OCI-LY7 (cell line): ENCODE results near the gene EYA2. TPM values are rescaled to one million over a fixed set of nuclear protein-coding genes. Genes with fewer than 3 reads are reported as not detected.

Experiments
- BruUV-seq: library from RNA; stranded (reverse); fragments of 400-500 nt; replicated peaks from 2 replicates; lab custom pipeline; 2021; lab: Mats Ljungman, UMichigan
- CTCF ChIA-PET: fragments of 300-600 bp; sonication (Branson Sonifier 250); formaldehyde crosslinking; loops from one replicate; lab custom pipeline; 2022; ENCODE audit warnings: antibody characterized with exemption; ENCODE audit not compliant: unreplicated experiment; lab: Charles Lee
- POLR2A ChIA-PET: fragments of 300-600 bp; sonication (Branson Sonifier 250); formaldehyde crosslinking; loops from one replicate; lab custom pipeline; 2022; ENCODE audit warnings: antibody characterized with exemption; lab: Charles Lee
- DNase-seq: peaks from one replicate; pipeline ENCODE4 v3.0.0-alpha.2; 2015; ENCODE audit warnings: low spot score
- H2AFZ ChIP-seq: fragments of 200-600 bp; sonication (generic), shearing (Covaris generic); 2 replicates; pipeline ENCODE4 v1.6.1; 2014; ENCODE audit warnings: mild to moderate bottlenecking, antibody characterized with exemption, low read length, moderate library complexity
- H3K27ac ChIP-seq: fragments of 200-600 bp; sonication (generic); 2 replicates; pipeline ENCODE4 v1.5.1; 2014; ENCODE audit warnings: mixed run types, low read depth, mild to moderate bottlenecking, moderate library complexity, low read length, inconsistent platforms; ENCODE audit not compliant: poor library complexity, severe bottlenecking
- H3K36me3 ChIP-seq: fragments of 200-600 bp; sonication (generic); 2 replicates; pipeline ENCODE4 v1.6.1; 2014; ENCODE audit warnings: mild to moderate bottlenecking, antibody characterized with exemption, low read length, moderate library complexity, mixed read lengths; ENCODE audit not compliant: insufficient read depth
- H3K4me1 ChIP-seq: fragments of 200-600 bp; sonication (generic); 2 replicates; pipeline ENCODE4 v1.5.1; 2014; ENCODE audit warnings: mild to moderate bottlenecking, low read length; ENCODE audit not compliant: insufficient read depth, poor library complexity, severe bottlenecking
- H3K4me2 ChIP-seq: fragments of 200-600 bp; sonication (generic); 2 replicates; pipeline ENCODE4 v1.6.1; 2014; ENCODE audit warnings: mild to moderate bottlenecking, low read length
- H3K4me3 ChIP-seq: fragments of 200-600 bp; sonication (generic); 2 replicates; pipeline ENCODE4 v1.5.1; 2014; ENCODE audit warnings: mild to moderate bottlenecking, low read depth, low read length; ENCODE audit not compliant: poor library complexity, severe bottlenecking
- H3K79me2 ChIP-seq: fragments of 200-600 bp; sonication (generic); 2 replicates; pipeline ENCODE4 v1.6.1; 2016; ENCODE audit warnings: low read depth, mild to moderate bottlenecking, low read length, moderate library complexity, mixed read lengths; ENCODE audit not compliant: insufficient read depth
- H3K9me2 ChIP-seq: fragments of 200-600 bp; sonication (generic); 2 replicates; pipeline ENCODE4 v1.6.1; 2016; ENCODE audit warnings: mild to moderate bottlenecking, low read length, mixed read lengths; ENCODE audit not compliant: insufficient read depth
- H3K9me3 ChIP-seq: fragments of 200-600 bp; sonication (generic); 2 replicates; pipeline ENCODE4 v1.6.1; 2014; ENCODE audit warnings: mild to moderate bottlenecking, mixed run types, low read length, mixed read lengths
- H4K20me1 ChIP-seq: fragments of 200-600 bp; sonication (generic); 2 replicates; pipeline ENCODE4 v1.6.1; 2014; ENCODE audit warnings: mild to moderate bottlenecking, antibody characterized with exemption, low read length, moderate library complexity, mixed read lengths; ENCODE audit not compliant: insufficient read depth
- EZH2phosphoT487 ChIP-seq: fragments of 200-600 bp; sonication (generic); IDR thresholded peaks from 2 replicates; pipeline ENCODE4 v1.6.1; 2018; ENCODE audit warnings: low read depth, borderline replicate concordance, mild to moderate bottlenecking, mixed run types, antibody characterized with exemption, low read length, moderate library complexity, mixed read lengths
- intact Hi-C: fragments of 100-400 bp; cut with micrococcal nuclease; formaldehyde crosslinking; loops from one replicate; pipeline ENCODE4 v1.10.0; 2022; ENCODE audit not compliant: unreplicated experiment
- total RNA-seq, 2 experiments: library from RNA; depleted of rRNA in 1 of 2; stranded (reverse); fragments of >200 nt in 1 of 2; shearing (Covaris generic) in 1 of 2; gene quantifications; 2 replicates each; pipeline ENCODE4 v1.2.3, GENCODE V29; 2014 to 2022
- TF ChIP-seq, protein P1 (sequence below): fragments of 200-600 bp; sonication (generic); conservative IDR thresholded peaks from 2 replicates; pipeline ENCODE4 v1.5.1; 2014; ENCODE audit warnings: mild to moderate bottlenecking, antibody characterized with exemption, low read length, moderate library complexity, mixed read lengths

Gene EYA2
- total RNA-seq, 2 experiments from 2014 or later: not detected

DNA sequence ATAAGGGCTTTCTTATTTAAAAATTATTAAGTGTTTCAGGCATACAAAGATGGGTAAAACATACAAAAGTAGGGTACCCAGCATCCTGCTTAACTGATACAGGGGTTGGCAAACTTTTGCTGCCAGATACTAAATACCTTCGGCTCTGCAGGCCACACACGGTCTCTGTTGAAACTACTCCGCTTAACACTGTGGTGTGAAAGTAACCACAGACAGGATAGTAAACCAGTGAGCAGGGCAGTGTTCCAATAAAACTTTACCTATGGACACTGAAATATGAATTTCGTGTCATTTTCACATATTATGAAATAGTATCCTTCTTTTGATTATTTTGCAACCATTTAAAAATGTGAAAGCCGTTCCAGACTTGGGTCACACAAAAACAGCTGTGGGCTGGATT lies 92.4 kb downstream of the EYA2 start:
- no peak overlapping the region for H3K4me2 ChIP-seq
- no peak overlapping the region for H3K4me3 ChIP-seq
- no peak for DNase-seq
- H4K20me1 ChIP-seq: no peaks in the 10 kb centered on the region
- H2AFZ ChIP-seq: no peak overlapping the region
- H3K4me1 ChIP-seq: no peaks in the 10 kb centered on the region
- TF ChIP-seq EZH2phosphoT487: no peak
- TF ChIP-seq, protein P1, sequence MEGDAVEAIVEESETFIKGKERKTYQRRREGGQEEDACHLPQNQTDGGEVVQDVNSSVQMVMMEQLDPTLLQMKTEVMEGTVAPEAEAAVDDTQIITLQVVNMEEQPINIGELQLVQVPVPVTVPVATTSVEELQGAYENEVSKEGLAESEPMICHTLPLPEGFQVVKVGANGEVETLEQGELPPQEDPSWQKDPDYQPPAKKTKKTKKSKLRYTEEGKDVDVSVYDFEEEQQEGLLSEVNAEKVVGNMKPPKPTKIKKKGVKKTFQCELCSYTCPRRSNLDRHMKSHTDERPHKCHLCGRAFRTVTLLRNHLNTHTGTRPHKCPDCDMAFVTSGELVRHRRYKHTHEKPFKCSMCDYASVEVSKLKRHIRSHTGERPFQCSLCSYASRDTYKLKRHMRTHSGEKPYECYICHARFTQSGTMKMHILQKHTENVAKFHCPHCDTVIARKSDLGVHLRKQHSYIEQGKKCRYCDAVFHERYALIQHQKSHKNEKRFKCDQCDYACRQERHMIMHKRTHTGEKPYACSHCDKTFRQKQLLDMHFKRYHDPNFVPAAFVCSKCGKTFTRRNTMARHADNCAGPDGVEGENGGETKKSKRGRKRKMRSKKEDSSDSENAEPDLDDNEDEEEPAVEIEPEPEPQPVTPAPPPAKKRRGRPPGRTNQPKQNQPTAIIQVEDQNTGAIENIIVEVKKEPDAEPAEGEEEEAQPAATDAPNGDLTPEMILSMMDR: no peak
- no peaks in the 10 kb centered on the region for H3K79me2 ChIP-seq
- no TSS peak for BruUV-seq
- CTCF ChIA-PET: no interaction called here
- intact Hi-C loops: no loop called here
- H3K27ac ChIP-seq: no peak overlapping the region
- H3K9me2 ChIP-seq: no peaks in the 10 kb centered on the region
- POLR2A ChIA-PET: no interaction called here
- no peaks in the 10 kb centered on the region for H3K36me3 ChIP-seq
- H3K9me3 ChIP-seq: peaks cover 19% of the 10 kb centered on the region; the same call in 1 of the 2 replicates

DNA sequence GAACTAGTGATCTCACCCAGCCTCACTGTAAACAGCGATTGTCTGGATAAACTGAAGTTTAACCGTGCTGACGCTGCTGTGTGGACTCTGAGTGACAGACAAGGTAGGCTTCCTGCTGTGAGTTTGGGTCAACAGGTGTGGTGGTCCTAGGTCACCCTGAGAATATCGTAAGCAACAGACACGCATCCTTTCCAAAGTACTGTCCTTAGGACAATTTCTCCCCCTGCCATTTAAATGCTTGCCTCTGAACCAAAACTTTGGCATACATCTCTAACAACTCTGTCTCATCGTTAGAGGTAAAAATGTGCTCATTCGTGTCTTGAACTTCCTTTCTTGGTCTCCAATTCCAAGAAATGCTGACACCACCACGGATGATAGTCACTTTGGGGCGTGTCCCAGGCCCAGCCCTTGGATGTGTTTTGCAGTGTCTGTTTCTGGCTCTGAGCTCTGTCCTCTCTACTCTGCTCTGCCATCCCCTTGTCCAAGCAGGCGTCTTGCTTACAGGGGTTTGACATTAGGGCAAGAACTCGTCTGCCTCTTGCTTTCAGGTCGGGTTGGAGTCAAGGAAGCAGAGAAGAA lies 95.5 kb downstream of the EYA2 start:
- Histone ChIP-seq H3K36me3 (no peaks in the 10 kb centered on the region), H3K4me2 (no peak overlapping the region), H3K4me1 (peaks cover 26% of the 10 kb centered on the region), H4K20me1 (no peaks in the 10 kb centered on the region), H3K79me2 (no peaks in the 10 kb centered on the region), H3K27ac (no peak overlapping the region), H2AFZ (peak overlapping the region; percentile 30; the same call in 1 of the 2 replicates), H3K9me3 (no peaks in the 10 kb centered on the region), H3K4me3 (no peak overlapping the region), H3K9me2 (no peaks in the 10 kb centered on the region)
- TF ChIP-seq, protein P1: no peak
- TF ChIP-seq EZH2phosphoT487: no peak
- intact Hi-C loops: no loop called here
- ChIA-PET POLR2A (interaction anchor here (0.9 kb wide), 1 partner anchor 10 kb away, joined by 3 read pairs; no protein-coding TSS in a partner anchor), CTCF (no interaction called here)
- DNase-seq: no peak
- no TSS peak for BruUV-seq

DNA sequence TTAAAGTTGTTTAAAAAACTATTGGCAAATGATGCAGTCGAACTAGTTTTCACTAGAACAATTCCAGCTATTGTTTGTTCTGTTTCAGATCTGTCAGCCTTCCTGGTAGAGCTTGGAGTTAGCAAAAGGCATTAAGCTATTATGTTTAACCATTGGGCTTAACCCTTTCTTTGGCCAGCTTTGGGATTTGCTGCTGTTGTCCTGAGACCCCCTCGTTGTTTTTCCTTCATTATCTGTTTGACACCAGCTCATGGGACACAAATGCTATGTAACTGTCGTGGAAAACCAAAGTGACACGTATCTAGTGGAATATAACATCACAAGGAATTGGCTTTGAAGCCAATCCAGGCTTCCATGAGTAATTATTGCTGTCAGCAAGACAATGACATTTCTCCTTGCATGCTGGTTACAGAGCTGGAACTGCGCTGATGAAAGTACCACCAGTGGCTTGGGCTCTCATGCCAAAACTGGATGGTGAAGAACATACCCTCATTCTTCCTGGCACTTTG lies 96.0 kb downstream of the EYA2 start:
- H3K9me3 ChIP-seq: no peaks in the 10 kb centered on the region
- peaks cover 31% of the 10 kb centered on the region for H3K4me1 ChIP-seq
- DNase-seq: no peak
- TF ChIP-seq, protein P1: no peak
- TF ChIP-seq EZH2phosphoT487: no peak
- H3K9me2 ChIP-seq: no peaks in the 10 kb centered on the region
- H3K27ac ChIP-seq: no peak overlapping the region
- ChIA-PET POLR2A (interaction anchor here (0.9 kb wide), 1 partner anchor 9 kb away, joined by 3 read pairs; no protein-coding TSS in a partner anchor), CTCF (no interaction called here)
- H3K4me2 ChIP-seq: no peak overlapping the region
- intact Hi-C loops: no loop called here
- H4K20me1 ChIP-seq: no peaks in the 10 kb centered on the region
- no peaks in the 10 kb centered on the region for H3K79me2 ChIP-seq
- no TSS peak for BruUV-seq
- H3K36me3 ChIP-seq: no peaks in the 10 kb centered on the region
- no peak overlapping the region for H3K4me3 ChIP-seq
- H2AFZ ChIP-seq: peak overlapping the region; percentile 30; the same call in 1 of the 2 replicates
